Endothelial cell of umbilical vein (primary cell): ENCODE measurements around the gene PCED1B. TPM values are rescaled to one million over a fixed set of nuclear protein-coding genes. Genes with fewer than 3 reads are reported as not detected.

Experiments
- BruUV-seq: library from RNA; stranded (reverse); fragments of 400-500 nt; replicated peaks from 2 replicates; lab custom pipeline; 2021; lab: Mats Ljungman, UMichigan
- CTCF ChIA-PET: fragments of 300-600, 350-600 bp; sonication (Branson Sonifier 250); formaldehyde crosslinking; loops from one replicate; lab custom pipeline; 2021; ENCODE audit warnings: antibody characterized with exemption, inconsistent platforms; lab: Charles Lee
- POLR2A ChIA-PET: fragments of 300-600, 350-600 bp; sonication (Branson Sonifier 250); formaldehyde crosslinking; loops from one replicate; lab custom pipeline; 2021; ENCODE audit warnings: antibody characterized with exemption, inconsistent platforms; lab: Charles Lee
- DNase-seq: peaks from one replicate; pipeline ENCODE4 v3.0.0-alpha.2; 2011; ENCODE audit warnings: low read depth, low spot score
- FAIRE-seq: peaks from 2 replicates; lab custom pipeline; 2011; peaks lifted over from hg19 to GRCh38; lab: Jason Lieb, UNC
- H2AFZ ChIP-seq: 2 replicates; pipeline ENCODE4 v1.6.0; 2012; ENCODE audit warnings: low read depth, low read length, control low read depth, inconsistent platforms
- H3K27ac ChIP-seq: 2 replicates; pipeline ENCODE4 v1.5.1; 2011; ENCODE audit warnings: low read depth, mild to moderate bottlenecking, control low read depth, low read length, moderate library complexity; ENCODE audit not compliant: insufficient read depth
- H3K27me3 ChIP-seq, 2 experiments: 2 replicates each; pipeline versions ENCODE4 v1.6.0 to v1.6.1; 2011; ENCODE audit warnings: low read length in 2 of 2, mixed read lengths in 1 of 2; ENCODE audit not compliant: control insufficient read depth in 2 of 2, insufficient read depth in 2 of 2
- H3K36me3 ChIP-seq, 2 experiments: 2 replicates in 1 of 2; 3 replicates in 1 of 2; pipeline ENCODE4 v1.5.1; 2011; ENCODE audit warnings: low read length in 2 of 2, mild to moderate bottlenecking in 1 of 2, moderate library complexity in 1 of 2; ENCODE audit not compliant: control insufficient read depth in 2 of 2, insufficient read depth in 2 of 2; ENCODE audit errors: extremely low read depth in 1 of 2
- H3K4me1 ChIP-seq: 3 replicates; pipeline ENCODE4 v1.5.1; 2011; ENCODE audit warnings: mild to moderate bottlenecking, low read length; ENCODE audit not compliant: control insufficient read depth, insufficient read depth; ENCODE audit errors: extremely low read depth
- H3K4me2 ChIP-seq: 2 replicates; pipeline ENCODE4 v1.6.1; 2011; ENCODE audit warnings: low read length, control low read depth, mixed read lengths; ENCODE audit not compliant: insufficient read depth
- H3K4me3 ChIP-seq, 3 experiments: fragments of 200-600 bp in 1 of 3; sonication (generic), shearing (Covaris generic) in 1 of 3; replicated peaks in 1 of 3; 2 replicates each; pipeline ENCODE4 v1.5.1; 2011 to 2016; ENCODE audit warnings: control low read depth in 3 of 3, low read length in 3 of 3, mild to moderate bottlenecking in 2 of 3, inconsistent platforms in 1 of 3, low read depth in 1 of 3, moderate library complexity in 1 of 3; ENCODE audit not compliant: insufficient read depth in 1 of 3
- H3K79me2 ChIP-seq: 2 replicates; pipeline ENCODE4 v1.6.0; 2012; ENCODE audit warnings: low read length, inconsistent platforms; ENCODE audit not compliant: control insufficient read depth, insufficient read depth
- H3K9ac ChIP-seq: replicated peaks from 2 replicates; pipeline ENCODE3; 2011; ENCODE audit warnings: low read length, control low read depth; ENCODE audit not compliant: insufficient read depth; ENCODE audit errors: extremely low read depth
- H3K9me1 ChIP-seq: replicated peaks from 3 replicates; pipeline ENCODE4 v1.6.0; 2011; ENCODE audit warnings: mild to moderate bottlenecking, low read length; ENCODE audit not compliant: control insufficient read depth, insufficient read depth; ENCODE audit errors: extremely low read depth
- H3K9me3 ChIP-seq: replicated peaks from 2 replicates; pipeline ENCODE4 v1.5.1; 2012; ENCODE audit warnings: low read length, inconsistent platforms; ENCODE audit not compliant: control insufficient read depth, insufficient read depth
- H4K20me1 ChIP-seq: replicated peaks from 2 replicates; pipeline ENCODE3; 2011; ENCODE audit warnings: mild to moderate bottlenecking, low read length; ENCODE audit not compliant: control insufficient read depth, insufficient read depth; ENCODE audit errors: extremely low read depth
- CTCF ChIP-seq, 2 donors: IDR thresholded peaks; 1 replicate in 1 of 2; 2 replicates in 1 of 2; pipeline ENCODE4 v1.5.1; 2011; ENCODE audit warnings: low read length in 2 of 2, mild to moderate bottlenecking in 2 of 2, moderate library complexity in 2 of 2, control low read depth in 1 of 2, inconsistent platforms in 1 of 2, low read depth in 1 of 2; ENCODE audit not compliant: insufficient read depth in 1 of 2; ENCODE audit errors: extremely low read depth in 1 of 2
- EZH2 ChIP-seq: IDR thresholded peaks from 2 replicates; pipeline ENCODE4 v1.6.1; 2012; ENCODE audit warnings: borderline replicate concordance, low read depth, mild to moderate bottlenecking, moderate library complexity, low read length, inconsistent platforms; ENCODE audit not compliant: severe bottlenecking
- FOS ChIP-seq: IDR thresholded peaks from 2 replicates; pipeline ENCODE4 v1.6.1; 2011; ENCODE audit warnings: mild to moderate bottlenecking, low read length, moderate library complexity, borderline replicate concordance; ENCODE audit not compliant: insufficient read depth
- GATA2 ChIP-seq: IDR thresholded peaks from 2 replicates; pipeline ENCODE4 v1.7.0; 2011; ENCODE audit warnings: low read depth, mild to moderate bottlenecking, moderate library complexity, mixed read lengths, low read length; ENCODE audit not compliant: insufficient read length, insufficient read depth
- JUN ChIP-seq: IDR thresholded peaks from 2 replicates; pipeline ENCODE4 v1.6.1; 2011; ENCODE audit warnings: borderline replicate concordance, low read depth; ENCODE audit not compliant: insufficient read length, insufficient read depth
- MAX ChIP-seq: IDR thresholded peaks from 2 replicates; pipeline ENCODE4 v1.6.1; 2011; ENCODE audit not compliant: insufficient read depth, insufficient read length
- MYC ChIP-seq: IDR thresholded peaks from one replicate; pipeline ENCODE4 v1.6.1; 2011; ENCODE audit warnings: mild to moderate bottlenecking, low read depth, low read length
- POLR2A ChIP-seq: IDR thresholded peaks from 2 replicates; pipeline ENCODE4 v1.6.1; 2012; ENCODE audit warnings: low read depth, mild to moderate bottlenecking, control low read depth, low read length
- POLR2AphosphoS5 ChIP-seq: IDR thresholded peaks from 2 replicates; pipeline ENCODE4 v1.6.1; 2012; ENCODE audit warnings: low read depth, mild to moderate bottlenecking, control low read depth, low read length, moderate library complexity; ENCODE audit not compliant: insufficient read depth
- dilution Hi-C: fragments of 300-500 bp; cut with MboI; formaldehyde crosslinking; loops from one replicate; pipeline ENCODE4 v1.15.0; 2019; ENCODE audit warnings: low sequenced_read_pairs; ENCODE audit not compliant: extremely low pct_ligation_motif_present
- intact Hi-C: fragments of 100-400 bp; cut with micrococcal nuclease; formaldehyde crosslinking; loops from one replicate; pipeline ENCODE4 v1.10.0; 2022
- polyA plus RNA-seq, 4 experiments: library from polyadenylated mRNA; depleted of rRNA in 3 of 4; stranded (reverse) in 3 of 4; unstranded in 1 of 4; fragments of >200 nt; gene quantifications; 2 replicates each; pipeline versions ENCODE4 v1.2.1 to v1.2.3, GENCODE V29; 2011 to 2012; ENCODE audit warnings: missing spikeins in 1 of 4
- total RNA-seq: library from RNA; stranded (reverse); gene quantifications from 2 replicates; pipeline ENCODE4 v1.2.3, GENCODE V29; 2021

The PCED1B gene
- total and polyA plus RNA-seq, 2 donors (not counting 3 experiments of a cell fraction or from before 2014, with no cell fraction given), result 1.7 to 2.6 TPM

GRCh38 chr12:47272412-47273190 is 193.2 kb downstream of the PCED1B start:
- H4K20me1 ChIP-seq, result no peaks in the 10 kb centered on the region
- no peaks in the 10 kb centered on the region for H3K36me3 ChIP-seq
- no peak overlapping the region for H3K9ac ChIP-seq
- no peak overlapping the region for H3K27ac ChIP-seq
- DNase-seq (no peak), FAIRE-seq (no peak)
- ChIA-PET POLR2A (no interaction called here), CTCF (interaction anchor here (0.9 to 1.4 kb wide), 4 partner anchors 10 to 240 kb away, joined by 3 to 5 read pairs (median 4); no protein-coding TSS in a partner anchor)
- H3K4me2 ChIP-seq, result no peak overlapping the region
- intact Hi-C loops, result no loop called here
- dilution Hi-C loops, result no loop called here
- no peaks in the 10 kb centered on the region for H3K79me2 ChIP-seq
- H3K9me1 ChIP-seq, result no peaks in the 10 kb centered on the region
- peaks cover 0 to 12% of the 10 kb centered on the region in 2 experiments for H3K27me3 ChIP-seq
- H3K9me3 ChIP-seq, result no peaks in the 10 kb centered on the region
- BruUV-seq, result no TSS peak
- no peak overlapping the region for H2AFZ ChIP-seq
- peaks cover 15% of the 10 kb centered on the region for H3K4me1 ChIP-seq
- H3K4me3 ChIP-seq, result no peak overlapping the region
- TF ChIP-seq CTCF (IDR thresholded peaks at IDR 0.05; ENCODE audit: extremely low read depth in 1 of 2, insufficient read depth in 1 of 2, low read depth in 1 of 2, low read length in 2 of 2) (no peak), GATA2 (no peak), POLR2AphosphoS5 (no peak), MAX (no peak), POLR2A (no peak), MYC (no peak), JUN (no peak), FOS (no peak), EZH2 (no peak)
